Keratinocyte (primary cell): ENCODE data around the gene TLN1. TPM values are rescaled to one million over a fixed set of nuclear protein-coding genes. Genes with fewer than 3 reads are reported as not detected.

Experiments used
- DNase-seq: peaks from one replicate; pipeline ENCODE4 v3.0.0-alpha.2; 2011; ENCODE audit warnings: low read depth, missing footprints, low spot score
- FAIRE-seq: peaks from 2 replicates; lab custom pipeline; 2011; peaks lifted over from hg19 to GRCh38; lab: Jason Lieb, UNC
- H2AFZ ChIP-seq: 2 replicates; pipeline ENCODE4 v1.6.0; 2012; ENCODE audit warnings: low read length, control low read depth, inconsistent platforms; ENCODE audit not compliant: control insufficient read depth
- H3K27ac ChIP-seq: 2 replicates; pipeline ENCODE4 v1.5.1; 2011; ENCODE audit warnings: low read length; ENCODE audit not compliant: control insufficient read depth, insufficient read depth
- H3K27me3 ChIP-seq: 3 replicates; pipeline ENCODE4 v1.6.0; 2011; ENCODE audit warnings: low read length; ENCODE audit not compliant: control insufficient read depth, insufficient read depth; ENCODE audit errors: extremely low read depth
- H3K36me3 ChIP-seq, 2 experiments: 2 replicates in 1 of 2; 3 replicates in 1 of 2; pipeline ENCODE4 v1.5.1; 2011; ENCODE audit warnings: low read length in 2 of 2, mild to moderate bottlenecking in 1 of 2; ENCODE audit not compliant: control insufficient read depth in 2 of 2, insufficient read depth in 2 of 2; ENCODE audit errors: extremely low read depth in 1 of 2
- H3K4me1 ChIP-seq: 3 replicates; pipeline ENCODE4 v1.5.1; 2011; ENCODE audit warnings: low read length; ENCODE audit not compliant: control insufficient read depth, insufficient read depth; ENCODE audit errors: extremely low read depth
- H3K4me2 ChIP-seq: 3 replicates; pipeline ENCODE4 v1.6.0; 2011; ENCODE audit warnings: low read depth, low read length; ENCODE audit not compliant: control insufficient read depth, insufficient read depth; ENCODE audit errors: extremely low read depth
- H3K4me3 ChIP-seq, 3 experiments: fragments of 200-600 bp in 1 of 3; sonication (generic) in 1 of 3; 2 replicates in 2 of 3; 3 replicates in 1 of 3; pipeline ENCODE4 v1.5.1; 2011 to 2016; ENCODE audit warnings: low read length in 3 of 3, mild to moderate bottlenecking in 3 of 3, control low read depth in 2 of 3, inconsistent platforms in 1 of 3, low read depth in 1 of 3, mixed read lengths in 1 of 3, mixed run types in 1 of 3, moderate library complexity in 1 of 3; ENCODE audit not compliant: control insufficient read depth in 2 of 3, insufficient read depth in 2 of 3; ENCODE audit errors: extremely low read depth in 1 of 3
- H3K79me2 ChIP-seq: 2 replicates; pipeline ENCODE4 v1.6.0; 2012; ENCODE audit warnings: low read length; ENCODE audit not compliant: control insufficient read depth, insufficient read depth
- H3K9ac ChIP-seq: 3 replicates; pipeline ENCODE4 v1.6.0; 2011; ENCODE audit warnings: low read length; ENCODE audit not compliant: control insufficient read depth, insufficient read depth; ENCODE audit errors: extremely low read depth
- H3K9me1 ChIP-seq: 3 replicates; pipeline ENCODE4 v1.6.0; 2011; ENCODE audit warnings: low read length; ENCODE audit not compliant: control insufficient read depth, insufficient read depth; ENCODE audit errors: extremely low read depth
- H3K9me3 ChIP-seq: 2 replicates; pipeline ENCODE4 v1.5.1; 2012; ENCODE audit warnings: low read depth, low read length; ENCODE audit not compliant: control insufficient read depth
- H4K20me1 ChIP-seq: 3 replicates; pipeline ENCODE4 v1.6.0; 2011; ENCODE audit warnings: low read length; ENCODE audit not compliant: control insufficient read depth, insufficient read depth; ENCODE audit errors: extremely low read depth
- CTCF ChIP-seq, 3 experiments: IDR thresholded peaks in 1 of 3; conservative IDR thresholded peaks in 1 of 3; optimal IDR thresholded peaks in 1 of 3; 2 replicates in 2 of 3; 3 replicates in 1 of 3; pipeline versions ENCODE3 to v1.5.1; 2011; ENCODE audit warnings: low read length in 3 of 3, mild to moderate bottlenecking in 3 of 3, moderate library complexity in 2 of 3, control low read depth in 1 of 3, inconsistent platforms in 1 of 3; ENCODE audit not compliant: insufficient read depth in 2 of 3; ENCODE audit errors: extremely low read depth in 1 of 3
- EZH2 ChIP-seq: IDR thresholded peaks from one replicate; pipeline ENCODE4 v1.6.1; 2012; ENCODE audit warnings: inconsistent platforms, mild to moderate bottlenecking, low read length, moderate library complexity
- dilution Hi-C: fragments of 300-500 bp; cut with MboI; formaldehyde crosslinking; loops from one replicate; pipeline ENCODE4 v1.7.0; 2020; ENCODE audit warnings: low sequenced_read_pairs; ENCODE audit not compliant: extremely low pct_ligation_motif_present
- polyA plus RNA-seq, 5 experiments: library from polyadenylated mRNA; depleted of rRNA in 3 of 5; stranded (reverse) in 3 of 5; stranded (forward) in 1 of 5; unstranded in 1 of 5; fragments of >200 nt; gene quantifications; 1 replicate in 1 of 5; 2 replicates in 3 of 5; 3 replicates in 1 of 5; pipeline versions ENCODE4 v1.2.1 to v1.2.3, GENCODE V29; 2011 to 2012; ENCODE audit warnings: missing spikeins in 2 of 5, low read depth in 1 of 5, low replicate concordance in 1 of 5

Gene TLN1
- polyA plus RNA-seq, 1 donor (not counting 4 experiments of a cell fraction or from before 2014, with no cell fraction given) = 53.0 TPM

DNA sequence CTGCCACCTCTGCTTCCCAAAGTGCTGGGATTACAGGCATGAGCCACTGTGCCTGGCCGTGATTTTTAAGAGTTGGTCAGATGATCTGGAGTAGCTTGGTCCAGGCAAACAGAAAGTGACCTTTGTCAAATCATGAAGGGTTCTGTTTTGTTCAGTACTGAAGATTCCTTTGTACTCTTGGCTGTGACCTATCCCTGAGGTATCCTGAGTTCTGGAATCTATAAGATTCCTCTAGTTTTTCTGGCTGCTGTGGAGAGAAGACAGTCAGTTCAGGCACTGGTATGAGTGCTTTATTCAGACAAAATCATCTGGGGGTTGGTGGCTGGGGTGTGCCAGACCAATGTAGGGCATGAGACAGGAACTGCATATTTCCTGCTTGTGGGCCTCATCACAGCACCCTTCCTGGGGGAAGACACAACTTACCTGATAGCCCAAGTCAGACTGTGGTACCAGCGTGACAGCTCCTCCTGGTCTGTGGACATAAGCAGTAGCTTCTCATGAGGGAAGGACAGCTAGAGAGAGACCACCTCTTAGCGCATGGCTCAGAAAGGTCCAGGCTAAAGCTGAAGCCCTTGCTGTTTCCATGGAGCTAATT is 70.1 kb downstream of the TLN1 start:
- H3K27ac ChIP-seq = no peak overlapping the region
- H3K9ac ChIP-seq = no peak overlapping the region
- dilution Hi-C loops = no loop called here
- FAIRE-seq (no peak), DNase-seq (no peak)
- H4K20me1 ChIP-seq = no peaks in the 10 kb centered on the region
- peaks cover 1 to 13% of the 10 kb centered on the region in 2 experiments for H3K36me3 ChIP-seq
- no peak for TF ChIP-seq CTCF (optimal IDR thresholded peaks at IDR 0.05 in 1 of 3, IDR thresholded peaks at IDR 0.05 in 1 of 3, conservative IDR thresholded peaks at IDR 0.05 in 1 of 3; ENCODE audit: extremely low read depth in 1 of 3, insufficient read depth in 2 of 3, low read length in 3 of 3)
- no peak for TF ChIP-seq EZH2
- H3K9me3 ChIP-seq = no peaks in the 10 kb centered on the region
- H2AFZ ChIP-seq = no peak overlapping the region
- no peak overlapping the region for H3K4me2 ChIP-seq
- H3K27me3 ChIP-seq = no peaks in the 10 kb centered on the region
- H3K9me1 ChIP-seq = no peaks in the 10 kb centered on the region
- H3K4me3 ChIP-seq = no peak overlapping the region
- H3K4me1 ChIP-seq = peaks cover 20% of the 10 kb centered on the region
- peaks cover 2% of the 10 kb centered on the region for H3K79me2 ChIP-seq

DNA sequence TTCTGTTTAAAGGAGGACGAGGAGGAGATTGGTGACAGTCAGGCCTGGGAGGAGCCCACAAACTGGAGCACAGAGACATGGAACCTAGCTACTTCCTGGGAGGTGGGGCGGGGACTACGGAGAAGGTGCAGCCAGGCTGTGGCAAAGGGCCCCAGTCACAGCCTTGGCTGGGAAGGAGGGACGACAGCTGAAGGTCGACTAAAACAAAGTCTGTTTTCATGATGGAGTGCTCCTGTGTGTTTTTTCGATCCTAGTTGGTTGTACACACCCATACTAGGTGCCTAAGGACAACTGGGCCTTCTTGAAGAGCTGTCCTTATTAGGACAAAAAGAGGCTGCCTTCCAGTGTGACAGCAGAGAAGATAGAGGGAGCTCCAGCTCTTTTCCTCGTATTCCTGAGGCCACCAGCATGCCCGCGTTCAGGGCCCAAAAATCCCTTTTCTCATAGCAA is 71.0 kb downstream of the TLN1 start:
- FAIRE-seq (no peak), DNase-seq (no peak)
- H3K27ac ChIP-seq = no peak overlapping the region
- H3K9me3 ChIP-seq = no peaks in the 10 kb centered on the region
- H3K4me2 ChIP-seq = no peak overlapping the region
- H3K4me3 ChIP-seq = no peak overlapping the region
- dilution Hi-C loops = no loop called here
- peaks cover 1 to 13% of the 10 kb centered on the region in 2 experiments for H3K36me3 ChIP-seq
- TF ChIP-seq CTCF (optimal IDR thresholded peaks at IDR 0.05 in 1 of 3, IDR thresholded peaks at IDR 0.05 in 1 of 3, conservative IDR thresholded peaks at IDR 0.05 in 1 of 3; ENCODE audit: extremely low read depth in 1 of 3, insufficient read depth in 2 of 3, low read length in 3 of 3) = peak; percentile 45 to 64 (median 51)
- TF ChIP-seq EZH2 = no peak
- no peak overlapping the region for H2AFZ ChIP-seq
- peaks cover 20% of the 10 kb centered on the region for H3K4me1 ChIP-seq
- H4K20me1 ChIP-seq = no peaks in the 10 kb centered on the region
- H3K9ac ChIP-seq = no peak overlapping the region
- H3K27me3 ChIP-seq = peaks cover 3% of the 10 kb centered on the region
- no peaks in the 10 kb centered on the region for H3K9me1 ChIP-seq
- peaks cover 2% of the 10 kb centered on the region for H3K79me2 ChIP-seq
